ENCODE measurements around the gene SLC9A7. TPM values are rescaled to one million over a fixed set of nuclear protein-coding genes. Genes with fewer than 3 reads are reported as not detected.

The SLC9A7 gene
- total and polyA plus RNA-seq, 2 of the 13 experiments (the other 11 are each of a cell fraction or from before 2014, with no cell fraction given): 5.8 to 7.2 TPM

DNA sequence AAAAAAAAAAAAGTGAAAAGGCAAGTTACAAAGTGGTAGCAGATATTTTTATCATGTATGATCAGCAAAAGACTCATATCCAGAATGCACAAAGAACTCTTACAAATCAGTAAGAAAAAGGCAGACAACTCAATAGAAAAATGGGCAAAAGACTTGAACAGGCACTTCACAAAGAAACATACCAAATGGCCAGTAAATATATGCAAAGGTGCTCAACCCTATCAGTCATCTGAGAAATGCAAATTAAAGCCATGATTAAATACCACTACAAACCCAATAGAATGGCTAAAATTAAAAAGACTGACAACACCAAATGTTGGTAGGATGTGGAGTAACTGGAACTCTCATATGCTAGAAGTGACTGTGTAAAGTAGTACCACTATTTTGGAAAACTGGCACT, 140.0 kb downstream of the SLC9A7 start (continued):
- TF ChIP-seq, protein P1, sequence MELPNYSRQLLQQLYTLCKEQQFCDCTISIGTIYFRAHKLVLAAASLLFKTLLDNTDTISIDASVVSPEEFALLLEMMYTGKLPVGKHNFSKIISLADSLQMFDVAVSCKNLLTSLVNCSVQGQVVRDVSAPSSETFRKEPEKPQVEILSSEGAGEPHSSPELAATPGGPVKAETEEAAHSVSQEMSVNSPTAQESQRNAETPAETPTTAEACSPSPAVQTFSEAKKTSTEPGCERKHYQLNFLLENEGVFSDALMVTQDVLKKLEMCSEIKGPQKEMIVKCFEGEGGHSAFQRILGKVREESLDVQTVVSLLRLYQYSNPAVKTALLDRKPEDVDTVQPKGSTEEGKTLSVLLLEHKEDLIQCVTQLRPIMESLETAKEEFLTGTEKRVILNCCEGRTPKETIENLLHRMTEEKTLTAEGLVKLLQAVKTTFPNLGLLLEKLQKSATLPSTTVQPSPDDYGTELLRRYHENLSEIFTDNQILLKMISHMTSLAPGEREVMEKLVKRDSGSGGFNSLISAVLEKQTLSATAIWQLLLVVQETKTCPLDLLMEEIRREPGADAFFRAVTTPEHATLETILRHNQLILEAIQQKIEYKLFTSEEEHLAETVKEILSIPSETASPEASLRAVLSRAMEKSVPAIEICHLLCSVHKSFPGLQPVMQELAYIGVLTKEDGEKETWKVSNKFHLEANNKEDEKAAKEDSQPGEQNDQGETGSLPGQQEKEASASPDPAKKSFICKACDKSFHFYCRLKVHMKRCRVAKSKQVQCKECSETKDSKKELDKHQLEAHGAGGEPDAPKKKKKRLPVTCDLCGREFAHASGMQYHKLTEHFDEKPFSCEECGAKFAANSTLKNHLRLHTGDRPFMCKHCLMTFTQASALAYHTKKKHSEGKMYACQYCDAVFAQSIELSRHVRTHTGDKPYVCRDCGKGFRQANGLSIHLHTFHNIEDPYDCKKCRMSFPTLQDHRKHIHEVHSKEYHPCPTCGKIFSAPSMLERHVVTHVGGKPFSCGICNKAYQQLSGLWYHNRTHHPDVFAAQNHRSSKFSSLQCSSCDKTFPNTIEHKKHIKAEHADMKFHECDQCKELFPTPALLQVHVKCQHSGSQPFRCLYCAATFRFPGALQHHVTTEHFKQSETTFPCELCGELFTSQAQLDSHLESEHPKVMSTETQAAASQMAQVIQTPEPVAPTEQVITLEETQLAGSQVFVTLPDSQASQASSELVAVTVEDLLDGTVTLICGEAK (IDR thresholded peaks at IDR 0.05): no peak
- TF ChIP-seq, protein P1 (CRISPR knock-in tag; IDR thresholded peaks at IDR 0.05): no peak
- TF ChIP-seq ZNF839 (CRISPR knock-in tag; IDR thresholded peaks at IDR 0.05; ENCODE audit: borderline replicate concordance) (no peak), ZNF589 (CRISPR knock-in tag; conservative IDR thresholded peaks at IDR 0.05) (no peak)

DNA sequence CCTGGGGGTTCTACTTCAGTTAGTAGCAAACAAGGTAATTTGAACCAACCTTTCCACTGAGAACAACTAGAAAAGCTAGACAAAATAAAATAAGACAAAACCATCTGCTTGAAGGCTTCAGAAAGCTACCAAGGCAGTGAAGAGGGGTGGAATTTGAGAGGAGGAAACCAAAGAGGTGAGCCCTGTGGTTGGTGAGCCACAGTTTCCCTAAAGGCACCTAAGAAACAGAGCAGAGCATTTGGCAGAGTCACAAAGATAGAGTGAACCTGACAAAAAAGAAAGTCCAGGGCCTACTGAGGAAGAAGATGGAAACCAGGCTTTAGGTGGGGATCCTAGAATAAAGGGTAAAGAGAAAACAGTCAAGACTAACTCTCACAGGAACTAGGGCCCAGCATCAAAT, 141.0 kb downstream of the SLC9A7 start:
- in situ Hi-C loops (cut with HindIII; ENCODE audit: extremely low pct_ligation_motif_present, low pct_unique_long_range_greater_than_20kb): no loop called here
- no peak overlapping the region for H3K27ac ChIP-seq (ENCODE audit: extremely low read length, insufficient read depth, low read length)
- ChIA-PET CTCF (ENCODE audit: low intra/inter-chr PET ratio, low total read pairs) (no interaction called here), POLR2A (no interaction called here)
- ATAC-seq: no peak
- BruUV-seq (replicated peaks): no TSS peak
- intact Hi-C loops (cut with micrococcal nuclease; ENCODE audit: unreplicated experiment): no loop called here
- H4K20me1 ChIP-seq (ENCODE audit: insufficient read depth, low read length): no peaks in the 10 kb centered on the region
- H3K27me3 ChIP-seq (ENCODE audit: control insufficient read depth in 1 of 2, insufficient read depth in 2 of 2, low read length in 2 of 2): no peaks in the 10 kb centered on the region
- TF ChIP-seq ADNP (CRISPR knock-in tag; IDR thresholded peaks at IDR 0.05) (no peak), ZNF501 (CRISPR knock-in tag; IDR thresholded peaks at IDR 0.05) (no peak), ZNF543 (CRISPR knock-in tag; IDR thresholded peaks at IDR 0.05) (no peak), ZNF468 (CRISPR knock-in tag; IDR thresholded peaks at IDR 0.05) (no peak), ZNF747 (CRISPR knock-in tag; IDR thresholded peaks at IDR 0.05; ENCODE audit: borderline replicate concordance) (no peak), ZKSCAN5 (CRISPR knock-in tag; IDR thresholded peaks at IDR 0.05) (no peak), HDAC2 (CRISPR knock-in tag; IDR thresholded peaks at IDR 0.05) (no peak)
- H2AFZ ChIP-seq (ENCODE audit: low read length): no peak overlapping the region
- no peak overlapping the region for H3K9ac ChIP-seq (ENCODE audit: insufficient read depth, low read depth, low read length)
- no peak overlapping the region for H3K4me3 ChIP-seq (replicated peaks in 1 of 3; ENCODE audit: insufficient read depth in 1 of 3, low read depth in 2 of 3, low read length in 3 of 3)
- FAIRE-seq: no peak
- no peaks in the 10 kb centered on the region for H3K36me3 ChIP-seq (replicated peaks in 1 of 2; ENCODE audit: control insufficient read depth in 1 of 2, insufficient read depth in 2 of 2, low read length in 2 of 2)
- no peaks in the 10 kb centered on the region for H3K9me3 ChIP-seq (ENCODE audit: low read length)
- no peaks in the 10 kb centered on the region for H3K4me1 ChIP-seq (ENCODE audit: insufficient read depth, low read length)
- H3K4me2 ChIP-seq (ENCODE audit: low read depth, low read length): no peak overlapping the region
- no peaks in the 10 kb centered on the region for H3K79me2 ChIP-seq (ENCODE audit: insufficient read depth, low read length)
- DNase-seq (ENCODE audit: low spot score): no peak

Data from HepG2 (cell line).